HCT116 (cell line): Measurements from ENCODE around the gene MOK. TPM values are rescaled to one million over a fixed set of nuclear protein-coding genes. Genes with fewer than 3 reads are reported as not detected.

Experiments used
- ATAC-seq: fragments of 200-7000 bp; cut with Tn5 transposase; 2 replicates; pipeline ENCODE4 v1.9.1; 2020; ENCODE audit warnings: mild to moderate bottlenecking, moderate library complexity
- BruUV-seq: library from RNA; stranded (reverse); fragments of 400-500 nt; replicated peaks from 2 replicates; lab custom pipeline; 2021; lab: Mats Ljungman, UMichigan
- CTCF ChIA-PET: fragments of 300-600 bp; sonication (Branson Sonifier 250); formaldehyde crosslinking; loops from one replicate; lab custom pipeline; 2021; ENCODE audit warnings: antibody characterized with exemption; lab: Charles Lee
- POLR2A ChIA-PET: fragments of 300-600, 350-600 bp; sonication (Branson Sonifier 250); formaldehyde crosslinking; loops from one replicate; lab custom pipeline; 2021; ENCODE audit warnings: antibody characterized with exemption; lab: Charles Lee
- RAD21 ChIA-PET, 2 experiments: fragments of 300-600 bp; sonication (Branson Sonifier 250); formaldehyde crosslinking; loops; one replicate each; lab custom pipeline; 2023; ENCODE audit warnings: low total read pairs in 2 of 2; ENCODE audit not compliant: uncharacterized antibody in 2 of 2, unreplicated experiment in 2 of 2, low non-redundant PET in 1 of 2; lab: Charles Lee
- DNase-seq: peaks from one replicate; pipeline ENCODE4 v3.0.0-alpha.2; 2010; ENCODE audit warnings: low read depth, low spot score
- H2AFZ ChIP-seq: fragments of 200-600 bp; shearing (Covaris generic), sonication (generic); 2 replicates; pipeline ENCODE4 v1.6.1; 2017; ENCODE audit warnings: low read depth, mixed run types, mixed read lengths, antibody characterized with exemption, low read length; ENCODE audit not compliant: poor library complexity, severe bottlenecking
- H3K27ac ChIP-seq: 2 replicates; pipeline ENCODE4 v1.5.1; 2012; ENCODE audit warnings: low read depth, low read length
- H3K27me3 ChIP-seq: fragments of 200-600 bp; sonication (generic); 2 replicates; pipeline ENCODE4 v1.6.1; 2016; ENCODE audit warnings: mixed run types, low read length, mixed read lengths; ENCODE audit not compliant: insufficient read depth
- H3K36me3 ChIP-seq, 2 experiments: fragments of 200-500 bp in 1 of 2; fragments of 200-600 bp in 1 of 2; sonication (Bioruptor generic) in 1 of 2; sonication (generic) in 1 of 2; 2 replicates each; pipeline versions ENCODE4 v1.5.1 to v1.6.1; 2014 to 2016; ENCODE audit warnings: low read length in 2 of 2, inconsistent platforms in 1 of 2, mixed read lengths in 1 of 2, mixed run types in 1 of 2; ENCODE audit not compliant: insufficient read depth in 2 of 2, control insufficient read depth in 1 of 2
- H3K4me1 ChIP-seq, 2 experiments: fragments of 200-600 bp in 1 of 2; sonication (generic) in 1 of 2; 2 replicates each; pipeline versions ENCODE4 v1.5.1 to v1.6.1; 2012 to 2017; ENCODE audit warnings: low read length in 2 of 2, inconsistent platforms in 1 of 2, mild to moderate bottlenecking in 1 of 2, mixed read lengths in 1 of 2, mixed run types in 1 of 2, moderate library complexity in 1 of 2; ENCODE audit not compliant: insufficient read depth in 2 of 2, control insufficient read depth in 1 of 2
- H3K4me2 ChIP-seq: fragments of 200-600 bp; sonication (generic); 2 replicates; pipeline ENCODE4 v1.6.1; 2017; ENCODE audit warnings: mixed run types, low read length, mixed read lengths
- H3K4me3 ChIP-seq, 2 experiments: fragments of 200-600 bp in 1 of 2; sonication (generic) in 1 of 2; replicated peaks in 1 of 2; 2 replicates each; pipeline ENCODE4 v1.5.1; 2011 to 2016; ENCODE audit warnings: low read length in 2 of 2, control low read depth in 1 of 2, low read depth in 1 of 2, mild to moderate bottlenecking in 1 of 2, mixed read lengths in 1 of 2, mixed run types in 1 of 2
- H3K79me2 ChIP-seq: fragments of 200-600 bp; sonication (generic); 2 replicates; pipeline ENCODE4 v1.6.1; 2017; ENCODE audit warnings: mild to moderate bottlenecking, mixed run types, low read length, moderate library complexity, mixed read lengths; ENCODE audit not compliant: insufficient read depth
- H3K9ac ChIP-seq: fragments of 200-600 bp; sonication (generic); 2 replicates; pipeline ENCODE4 v1.6.1; 2016; ENCODE audit warnings: low read length, mixed read lengths
- H3K9me2 ChIP-seq: fragments of 200-600 bp; sonication (generic), shearing (Covaris generic); 2 replicates; pipeline ENCODE4 v1.6.1; 2017; ENCODE audit warnings: mixed run types, mild to moderate bottlenecking, moderate library complexity; ENCODE audit not compliant: insufficient read depth
- H3K9me3 ChIP-seq, 2 experiments: fragments of 200-500 bp in 1 of 2; fragments of 200-600 bp in 1 of 2; sonication (Bioruptor generic) in 1 of 2; sonication (generic) in 1 of 2; 2 replicates each; pipeline ENCODE4 v1.6.1; 2014 to 2017; ENCODE audit warnings: low read length in 2 of 2, mixed read lengths in 2 of 2, inconsistent platforms in 1 of 2, low read depth in 1 of 2, mild to moderate bottlenecking in 1 of 2, mixed run types in 1 of 2, moderate library complexity in 1 of 2; ENCODE audit not compliant: control insufficient read depth in 1 of 2, insufficient read depth in 1 of 2
- H4K20me1 ChIP-seq: fragments of 200-600 bp; sonication (generic), shearing (Covaris generic); 2 replicates; pipeline ENCODE4 v1.6.1; 2017; ENCODE audit warnings: mixed run types, mild to moderate bottlenecking, moderate library complexity; ENCODE audit not compliant: insufficient read depth
- ATF3 ChIP-seq: IDR thresholded peaks from 2 replicates; pipeline ENCODE4 v1.6.1; 2012
- EGR1 ChIP-seq: IDR thresholded peaks from 2 replicates; pipeline ENCODE4 v1.6.1; 2012; ENCODE audit warnings: low read depth
- EZH2phosphoT487 ChIP-seq: fragments of 200-600 bp; IDR thresholded peaks from 2 replicates; pipeline ENCODE4 v1.6.1; 2018; ENCODE audit warnings: antibody characterized with exemption, borderline replicate concordance
- FOSL1 ChIP-seq: IDR thresholded peaks from 2 replicates; pipeline ENCODE4 v1.6.1; 2012; ENCODE audit warnings: low read depth
- MAX ChIP-seq: IDR thresholded peaks from 2 replicates; pipeline ENCODE4 v1.6.1; 2012
- POLR2A ChIP-seq: IDR thresholded peaks from 2 replicates; pipeline ENCODE4 v1.7.0; 2011; ENCODE audit warnings: borderline replicate concordance; ENCODE audit not compliant: insufficient read depth, insufficient read length; ENCODE audit errors: extremely low read depth
- SIN3A ChIP-seq: IDR thresholded peaks from 2 replicates; pipeline ENCODE4 v1.6.1; 2012; ENCODE audit warnings: low read depth
- SP1 ChIP-seq: IDR thresholded peaks from 2 replicates; pipeline ENCODE4 v1.6.1; 2012; ENCODE audit warnings: low read depth
- YY1 ChIP-seq: IDR thresholded peaks from 2 replicates; pipeline ENCODE4 v1.6.1; 2011; ENCODE audit warnings: low read length, low read depth, moderate library complexity, mild to moderate bottlenecking; ENCODE audit not compliant: insufficient replicate concordance; ENCODE audit errors: extremely low read depth
- ZNF274 ChIP-seq: fragments of 200-500 bp; sonication (Bioruptor generic); IDR thresholded peaks from 2 replicates; pipeline ENCODE4 v1.6.1; 2014; ENCODE audit warnings: mild to moderate bottlenecking, low read depth, low read length, inconsistent platforms
- intact Hi-C: fragments of 100-400 bp; cut with micrococcal nuclease; formaldehyde crosslinking; loops from 2 replicates; pipeline ENCODE4 v1.10.0; 2022
- total RNA-seq: library from RNA; stranded (reverse); gene quantifications from one replicate; pipeline ENCODE4 v1.2.1, GENCODE V29; 2021; ENCODE audit not compliant: unreplicated experiment
- TF ChIP-seq, protein P1 (sequence below): IDR thresholded peaks from 2 replicates; pipeline ENCODE4 v1.6.1; 2012; ENCODE audit warnings: low read depth

The MOK gene
- total RNA-seq, 1 experiment from 2014 or later: 9.4 TPM

- Histone ChIP-seq H3K36me3 (peaks cover 7 to 21% of the 10 kb centered on the region in 2 experiments; a peak in 2 of 4 replicates), H3K27me3 (no peaks in the 10 kb centered on the region), H3K27ac (no peak overlapping the region), H3K9me3 (no peaks in the 10 kb centered on the region), H3K4me1 (no peaks in the 10 kb centered on the region), H3K4me3 (no peak overlapping the region), H3K9me2 (no peaks in the 10 kb centered on the region), H4K20me1 (no peaks in the 10 kb centered on the region), H3K79me2 (no peaks in the 10 kb centered on the region), H3K4me2 (no peak overlapping the region), H3K9ac (no peak overlapping the region), H2AFZ (no peak overlapping the region)
- no TSS peak for BruUV-seq
- ChIA-PET CTCF (no interaction called here), RAD21 (no interaction called here), POLR2A (no interaction called here)
- no peak for ATAC-seq
- intact Hi-C loops: no loop called here
- no peak for DNase-seq
- TF ChIP-seq EZH2phosphoT487 (no peak), ATF3 (no peak), SIN3A (no peak), POLR2A (no peak), EGR1 (no peak), YY1 (no peak), MAX (no peak), ZNF274 (no peak), SP1 (no peak), FOSL1 (no peak)
- TF ChIP-seq, protein P1, sequence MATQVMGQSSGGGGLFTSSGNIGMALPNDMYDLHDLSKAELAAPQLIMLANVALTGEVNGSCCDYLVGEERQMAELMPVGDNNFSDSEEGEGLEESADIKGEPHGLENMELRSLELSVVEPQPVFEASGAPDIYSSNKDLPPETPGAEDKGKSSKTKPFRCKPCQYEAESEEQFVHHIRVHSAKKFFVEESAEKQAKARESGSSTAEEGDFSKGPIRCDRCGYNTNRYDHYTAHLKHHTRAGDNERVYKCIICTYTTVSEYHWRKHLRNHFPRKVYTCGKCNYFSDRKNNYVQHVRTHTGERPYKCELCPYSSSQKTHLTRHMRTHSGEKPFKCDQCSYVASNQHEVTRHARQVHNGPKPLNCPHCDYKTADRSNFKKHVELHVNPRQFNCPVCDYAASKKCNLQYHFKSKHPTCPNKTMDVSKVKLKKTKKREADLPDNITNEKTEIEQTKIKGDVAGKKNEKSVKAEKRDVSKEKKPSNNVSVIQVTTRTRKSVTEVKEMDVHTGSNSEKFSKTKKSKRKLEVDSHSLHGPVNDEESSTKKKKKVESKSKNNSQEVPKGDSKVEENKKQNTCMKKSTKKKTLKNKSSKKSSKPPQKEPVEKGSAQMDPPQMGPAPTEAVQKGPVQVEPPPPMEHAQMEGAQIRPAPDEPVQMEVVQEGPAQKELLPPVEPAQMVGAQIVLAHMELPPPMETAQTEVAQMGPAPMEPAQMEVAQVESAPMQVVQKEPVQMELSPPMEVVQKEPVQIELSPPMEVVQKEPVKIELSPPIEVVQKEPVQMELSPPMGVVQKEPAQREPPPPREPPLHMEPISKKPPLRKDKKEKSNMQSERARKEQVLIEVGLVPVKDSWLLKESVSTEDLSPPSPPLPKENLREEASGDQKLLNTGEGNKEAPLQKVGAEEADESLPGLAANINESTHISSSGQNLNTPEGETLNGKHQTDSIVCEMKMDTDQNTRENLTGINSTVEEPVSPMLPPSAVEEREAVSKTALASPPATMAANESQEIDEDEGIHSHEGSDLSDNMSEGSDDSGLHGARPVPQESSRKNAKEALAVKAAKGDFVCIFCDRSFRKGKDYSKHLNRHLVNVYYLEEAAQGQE: no peak
Observed at GRCh38 chr14:102348376-102348775, 43.4 kb upstream of the MOK start.
